ENCODE results near the gene GNB5.
"Not testable (repeated sequence)": the region's sequence is repeated elsewhere in the genome, so short reads cannot be mapped to it uniquely, and the experiment has no call there.

GNB5 gene

DNA sequence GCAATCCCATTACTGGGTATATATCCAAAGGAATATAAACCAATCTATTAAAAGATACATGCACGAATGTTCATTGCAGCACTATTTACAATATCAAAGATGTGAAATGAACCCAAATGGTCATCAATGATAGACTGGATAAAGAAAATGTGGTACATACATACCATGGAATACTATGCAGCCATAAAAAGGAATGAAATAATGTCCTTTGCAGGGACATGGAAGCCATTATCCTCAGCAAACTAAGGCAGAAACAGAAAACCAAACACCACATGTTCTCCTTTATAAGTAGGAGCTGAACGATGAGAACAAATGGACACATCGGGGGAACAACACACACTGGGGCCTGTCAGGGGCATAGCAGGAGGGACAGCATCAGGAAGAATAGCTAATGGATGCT, 21.0 kb downstream of the GNB5 start:
- not testable (repeated sequence) for DNase-seq (ENCODE audit: low read depth in 2 of 2)

DNA sequence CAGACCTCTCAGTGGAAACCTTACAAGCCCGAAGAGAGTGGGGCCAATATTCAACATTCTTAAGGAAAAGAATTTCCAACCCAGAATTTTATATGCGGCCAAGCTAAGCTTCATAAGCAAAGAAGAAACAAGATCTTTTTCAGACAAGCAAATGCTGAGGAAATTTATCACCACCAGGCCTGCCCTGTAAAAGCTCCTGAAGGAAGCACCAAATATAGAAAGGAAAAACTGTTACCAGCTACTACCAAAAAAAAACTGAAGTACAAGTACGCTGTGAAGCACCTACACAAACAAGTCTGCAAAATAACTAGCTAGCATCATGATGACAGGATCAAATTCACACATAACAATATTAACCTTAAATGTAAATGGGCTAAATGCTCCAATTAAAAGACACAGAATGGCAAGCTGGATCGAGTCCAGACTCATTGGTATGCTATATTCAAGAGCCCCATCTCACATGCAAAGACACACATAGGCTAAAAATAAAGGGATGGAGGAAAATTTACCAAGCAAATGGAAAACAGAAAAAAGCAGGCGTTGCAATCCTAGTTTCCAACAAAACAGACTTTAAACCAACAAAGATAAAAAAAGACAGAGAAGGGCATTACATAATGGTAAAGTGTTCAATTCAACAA, 25.6 kb downstream of the GNB5 start:
- DNase-seq (ENCODE audit: low read depth in 2 of 2): not testable (repeated sequence)

DNA sequence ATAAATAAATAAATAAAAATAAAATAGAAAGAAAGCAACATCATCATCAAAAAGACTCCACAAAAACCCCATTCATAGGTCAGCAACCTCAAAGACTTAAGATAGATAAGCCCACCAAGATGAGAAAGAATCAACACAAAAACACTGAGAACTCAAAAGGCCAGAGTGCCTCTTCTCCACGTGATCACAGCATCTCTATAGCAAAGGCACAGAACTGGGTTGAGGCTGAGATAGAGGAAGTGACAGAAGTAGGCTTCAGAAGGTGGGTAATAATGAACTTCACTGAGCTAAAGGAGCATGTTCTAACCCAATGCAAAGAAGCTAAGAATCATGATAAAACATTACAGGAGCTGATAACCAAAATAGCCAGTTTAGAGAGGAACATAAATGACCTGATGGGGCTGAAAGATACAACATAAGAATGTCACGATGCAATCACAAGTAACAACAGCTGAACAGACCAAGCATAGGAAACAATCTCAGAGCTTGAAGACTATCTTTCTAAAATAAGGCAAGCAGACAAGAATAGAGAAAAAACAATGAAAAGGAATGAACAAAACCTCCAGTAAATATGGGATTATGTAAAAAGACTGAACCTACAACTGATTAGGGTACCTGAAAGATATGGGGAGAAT, 26.4 kb downstream of the GNB5 start:
- DNase-seq (ENCODE audit: low read depth in 2 of 2): no peak

DNA sequence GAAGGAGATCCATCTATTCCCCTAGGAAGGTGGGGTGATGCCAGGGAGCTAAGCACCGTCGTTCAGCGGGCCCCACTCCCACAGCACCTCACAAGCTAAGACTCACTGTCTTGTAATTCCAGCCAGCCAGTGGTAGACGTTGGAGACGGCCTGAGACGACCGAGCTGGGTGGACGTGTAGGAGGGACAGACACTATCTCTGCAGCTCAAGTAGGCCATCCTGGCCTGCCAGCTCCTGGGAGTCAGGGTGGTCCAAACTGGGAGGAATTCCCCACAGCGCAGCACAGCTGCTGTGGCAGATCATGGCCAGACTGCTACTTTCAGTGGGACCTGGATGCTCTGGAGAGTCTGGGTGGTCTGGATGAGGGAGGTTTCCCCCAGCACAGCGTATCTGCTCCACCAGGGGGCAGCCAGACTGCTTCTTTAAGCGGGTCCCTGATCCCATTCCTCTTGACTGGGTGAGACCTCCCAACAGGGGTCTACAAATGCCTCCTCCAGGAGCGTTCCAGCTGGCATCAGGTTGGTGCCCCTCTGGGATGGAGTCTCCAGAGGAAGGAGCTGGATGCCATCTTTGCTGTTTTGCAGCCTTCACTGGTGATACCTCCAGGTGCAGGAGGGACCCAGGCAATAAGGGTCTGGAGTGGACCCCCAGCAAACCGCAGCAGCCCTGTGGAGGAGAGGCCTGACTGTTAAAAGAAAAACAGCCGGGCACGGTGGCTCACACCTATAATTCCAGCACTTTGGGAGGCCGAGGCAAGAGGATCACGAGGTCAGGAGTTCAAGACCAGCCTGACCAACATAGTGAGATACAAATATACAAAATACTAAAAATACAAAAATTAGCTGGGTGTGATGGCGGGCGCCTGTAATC, 27.6 kb downstream of the GNB5 start:
- no peak for DNase-seq (ENCODE audit: low read depth in 2 of 2)

DNA sequence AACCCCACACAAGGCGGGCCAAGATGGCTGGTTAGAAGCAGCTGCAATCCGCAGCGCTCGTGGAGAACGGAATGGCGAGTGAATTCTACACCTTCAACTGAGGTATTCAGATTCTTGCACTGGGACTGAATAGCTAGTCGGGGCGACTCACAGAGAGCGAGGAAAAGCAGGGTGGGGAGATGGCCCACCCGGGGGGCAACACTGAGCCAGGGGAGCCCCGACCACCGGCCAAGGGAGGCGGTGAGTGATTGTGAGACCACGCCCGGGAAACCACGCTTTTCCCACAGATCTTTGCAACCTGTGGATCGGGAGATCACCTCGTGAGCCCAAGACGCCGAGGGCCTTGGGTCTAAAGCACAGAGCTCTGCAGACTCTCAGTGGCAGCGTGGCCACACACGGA, 28.3 kb downstream of the GNB5 start:
- DNase-seq (ENCODE audit: low read depth in 2 of 2): no peak

DNA sequence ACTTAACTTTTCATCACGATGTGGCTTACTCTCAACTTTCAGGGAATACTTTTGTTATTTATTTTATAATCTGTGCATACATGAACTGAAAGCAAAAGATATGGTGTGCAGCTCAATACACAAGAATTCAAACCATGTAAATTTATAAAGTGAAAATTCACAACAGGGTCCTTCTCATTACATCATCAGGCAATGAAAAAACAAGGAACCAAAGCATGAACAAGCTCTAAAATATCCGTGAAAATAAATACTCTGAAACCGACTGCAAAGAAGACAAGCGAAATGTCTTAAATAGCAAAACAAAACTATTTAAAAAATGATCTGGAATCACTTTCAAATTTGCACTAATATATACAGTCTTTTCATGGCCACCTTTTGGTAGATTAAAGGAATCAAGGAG, 28.9 kb downstream of the GNB5 start:
- DNase-seq (ENCODE audit: low read depth in 2 of 2): no peak

DNA sequence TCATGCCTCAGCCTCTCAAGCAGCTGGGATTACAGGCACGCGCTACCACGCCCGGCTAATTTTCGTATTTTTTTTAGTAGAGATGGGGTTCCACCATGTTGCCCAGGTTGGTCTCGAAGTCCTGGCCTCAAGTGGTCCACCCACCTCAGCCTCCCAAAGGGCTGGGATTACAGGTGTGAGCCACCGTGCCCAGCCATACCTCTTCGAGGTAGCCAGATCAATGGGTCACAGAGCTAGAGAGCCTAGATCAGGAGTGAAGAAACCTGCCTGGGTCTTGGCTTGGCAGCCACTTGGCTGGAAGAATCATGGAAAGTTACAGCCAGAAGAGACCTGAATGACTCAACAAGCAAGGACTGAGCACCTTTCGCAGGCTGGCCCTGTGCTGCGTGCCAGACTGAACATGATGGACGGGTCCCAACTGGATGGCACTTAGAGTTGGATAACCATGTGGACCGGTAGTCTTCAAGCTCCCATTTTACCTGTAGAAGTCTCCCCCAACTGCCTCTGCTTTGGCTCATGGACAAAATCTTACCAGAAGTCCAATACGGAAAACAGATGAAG, 29.7 kb downstream of the GNB5 start:
- no peak for DNase-seq (ENCODE audit: low read depth in 2 of 2)

DNA sequence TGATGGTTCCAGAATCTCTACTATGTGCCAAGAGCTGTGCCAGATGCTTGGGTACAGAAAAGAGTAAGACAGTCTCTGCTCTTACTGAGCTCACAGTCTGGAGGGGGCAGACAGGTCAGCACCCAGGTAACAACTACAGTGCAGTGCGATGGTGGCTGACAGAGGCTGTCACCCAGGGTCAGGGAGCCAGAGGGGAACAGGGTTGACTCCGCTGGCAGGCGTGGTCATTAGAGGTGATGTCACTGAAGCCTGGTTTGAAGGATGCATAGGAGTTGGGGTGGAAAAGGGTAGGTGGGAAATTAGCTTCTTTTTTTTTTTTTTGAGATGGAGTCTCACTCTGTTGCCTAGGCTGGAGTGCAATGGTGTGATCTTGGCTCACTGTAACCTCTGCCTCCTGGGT, 31.5 kb downstream of the GNB5 start:
- DNase-seq (ENCODE audit: low read depth in 2 of 2): no peak

DNA sequence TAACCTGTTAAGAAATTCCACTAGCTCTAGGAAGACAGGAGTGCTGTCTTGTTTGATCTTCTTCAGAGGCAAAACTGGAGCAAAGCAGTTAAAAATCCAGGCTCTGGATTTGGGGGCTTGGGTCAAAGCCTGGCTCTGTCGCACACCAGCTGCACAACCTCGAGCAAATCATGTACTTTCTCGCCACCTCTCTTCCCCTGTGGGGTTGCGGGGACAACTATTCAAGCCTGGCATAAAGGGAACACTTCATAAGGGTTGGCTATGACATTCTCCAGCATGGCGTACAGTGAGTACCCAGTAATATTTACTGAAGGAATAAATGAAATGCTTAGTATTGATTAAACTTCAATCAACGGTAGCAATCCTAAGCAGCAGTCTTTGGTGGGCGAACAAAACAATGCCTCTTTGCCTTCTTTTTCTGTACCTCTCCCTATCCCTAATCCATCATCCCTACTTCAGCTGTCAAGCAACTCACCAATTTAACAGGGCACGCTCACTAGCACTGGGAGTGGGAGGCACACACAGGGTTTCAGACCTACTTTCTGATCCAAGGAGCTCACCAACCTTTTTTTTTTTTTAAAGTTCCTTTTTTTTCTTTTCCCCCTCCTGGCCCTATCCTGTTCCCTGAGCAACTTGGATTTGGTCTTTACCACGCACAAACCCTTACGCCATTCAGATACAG, 33.0 kb downstream of the GNB5 start:
- DNase-seq (ENCODE audit: low read depth in 2 of 2): no peak

DNA sequence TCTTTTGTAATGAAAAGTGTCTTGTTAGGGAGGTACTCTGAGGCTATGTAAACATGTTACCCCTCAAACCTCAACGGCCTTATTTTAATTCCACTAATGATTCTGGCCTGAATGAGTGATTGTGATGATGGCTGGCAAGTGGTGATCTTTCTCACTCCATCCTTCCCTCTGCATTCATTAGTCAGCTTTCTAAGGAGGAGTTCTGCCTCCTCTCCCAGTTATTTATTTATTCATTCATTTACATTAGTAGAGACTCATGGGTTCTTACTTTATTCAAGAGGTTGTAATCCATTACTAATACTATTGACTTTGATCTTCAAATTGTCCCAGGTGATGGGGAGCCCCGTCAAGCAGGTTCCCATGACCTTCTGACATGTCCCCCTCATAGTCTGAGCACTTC, 35.3 kb downstream of the GNB5 start:
- no peak for DNase-seq (ENCODE audit: low read depth in 2 of 2)

DNA sequence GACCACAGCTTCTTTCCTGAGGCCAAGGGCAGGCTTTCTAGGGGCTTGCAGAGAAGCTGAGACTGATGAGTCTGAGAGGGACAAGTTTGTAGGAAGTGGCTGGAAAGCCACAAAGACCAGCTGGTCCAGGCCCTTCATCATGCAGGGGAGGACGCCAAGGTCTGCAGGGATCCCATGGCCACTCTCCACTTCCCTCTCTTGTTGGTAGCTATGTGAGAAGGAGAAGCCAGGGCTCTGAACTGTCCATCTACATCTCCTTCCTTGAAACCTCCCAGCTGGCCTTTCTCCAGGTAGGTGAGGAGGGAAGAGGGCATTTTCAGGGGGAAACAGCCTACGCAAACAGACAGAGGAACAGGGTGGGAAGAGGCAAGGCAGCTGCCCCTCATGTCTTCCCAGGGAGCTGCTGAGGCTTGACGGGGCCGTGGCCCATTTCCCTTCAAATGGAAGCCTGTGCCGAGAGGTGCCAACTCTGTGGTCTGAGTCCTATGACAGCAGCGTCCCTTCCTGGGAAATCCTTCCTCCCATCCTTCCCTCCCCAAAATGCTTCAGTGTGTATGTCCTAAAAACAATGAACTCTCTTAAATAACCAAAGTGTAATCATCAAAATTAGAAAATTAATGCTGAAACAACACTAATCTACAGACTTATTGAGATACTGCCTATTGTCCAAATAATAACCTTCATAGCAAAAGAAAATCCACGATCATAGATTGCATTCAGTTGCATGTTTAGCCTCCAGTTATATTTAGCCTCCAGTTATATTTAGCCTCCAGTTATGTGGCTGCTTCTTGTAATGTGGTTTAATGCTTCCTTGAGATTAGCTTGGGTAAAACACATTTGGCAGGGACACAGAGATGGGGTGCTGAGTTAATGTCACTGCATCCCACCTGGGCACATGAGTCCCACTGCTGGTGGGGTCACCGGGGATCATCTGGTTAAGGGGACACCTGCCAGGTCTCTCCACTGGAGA, 36.0 kb downstream of the GNB5 start:
- DNase-seq (ENCODE audit: low read depth in 2 of 2): no peak

DNA sequence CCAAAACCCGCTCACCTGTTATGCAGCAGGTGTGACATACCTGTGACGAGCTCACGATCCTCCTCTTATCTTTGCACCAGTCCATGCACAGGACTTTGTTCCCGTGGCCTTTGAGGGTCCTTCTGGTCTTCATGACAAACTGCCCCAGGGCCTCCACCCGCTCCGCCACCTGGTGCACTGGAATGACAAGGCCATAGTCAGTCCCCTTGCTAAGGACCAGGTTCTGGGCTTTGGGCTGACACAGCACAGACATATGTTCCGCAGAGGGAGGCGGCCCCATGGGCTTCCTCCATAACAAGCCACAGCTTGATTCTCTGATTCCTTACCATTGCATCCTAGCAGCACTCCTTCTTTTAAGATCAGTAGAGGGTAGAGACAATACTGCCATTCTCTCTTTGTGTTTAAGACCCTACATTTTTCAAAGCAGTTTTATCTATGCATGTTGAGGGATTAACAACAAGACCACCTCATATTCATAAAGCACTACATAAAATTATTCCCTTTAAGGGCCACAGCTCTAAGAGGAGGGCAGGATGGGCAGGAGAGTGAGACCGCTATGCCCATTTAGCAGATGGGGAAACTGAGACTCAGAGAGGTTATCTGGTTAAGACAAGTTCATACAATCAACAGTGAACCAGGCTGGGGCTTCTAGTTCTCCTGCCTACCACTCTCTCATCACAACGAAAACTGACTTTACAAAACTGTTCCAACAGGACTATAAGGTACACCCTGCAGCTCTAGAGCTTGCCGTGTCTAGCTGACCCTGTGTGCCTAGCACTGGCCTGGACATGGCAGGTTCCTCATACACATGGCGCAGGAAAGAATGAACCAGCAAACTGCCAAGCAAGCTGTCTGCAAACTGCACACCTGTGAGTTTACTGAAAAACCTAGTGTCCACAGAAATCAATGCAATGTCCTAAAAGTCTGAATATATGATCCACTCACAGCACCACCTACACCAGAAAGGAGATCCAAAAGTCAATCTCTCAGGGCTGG, 37.0 kb downstream of the GNB5 start:
- DNase-seq (ENCODE audit: low read depth in 2 of 2): no peak

DNA sequence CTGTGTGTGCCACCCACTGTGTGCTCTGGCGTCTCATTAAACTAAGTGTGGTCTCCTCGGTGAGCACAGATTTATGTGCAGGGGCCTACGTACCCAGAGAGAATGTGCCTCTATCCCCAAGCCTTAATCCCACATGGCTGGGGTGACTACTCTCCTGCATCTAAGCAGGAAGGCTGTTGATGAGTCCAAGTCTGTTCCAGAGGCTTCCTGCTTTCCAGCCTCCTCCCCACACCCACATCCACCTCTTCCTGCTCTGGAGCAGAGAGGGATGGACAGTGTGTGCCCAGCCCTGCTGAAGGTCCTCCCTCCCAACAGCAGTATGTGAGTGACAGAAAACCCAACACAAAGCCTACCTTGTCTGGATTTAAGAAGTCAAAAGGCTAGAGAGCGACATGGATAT, 39.8 kb downstream of the GNB5 start:
- no peak for DNase-seq (ENCODE audit: low read depth in 2 of 2)

DNA sequence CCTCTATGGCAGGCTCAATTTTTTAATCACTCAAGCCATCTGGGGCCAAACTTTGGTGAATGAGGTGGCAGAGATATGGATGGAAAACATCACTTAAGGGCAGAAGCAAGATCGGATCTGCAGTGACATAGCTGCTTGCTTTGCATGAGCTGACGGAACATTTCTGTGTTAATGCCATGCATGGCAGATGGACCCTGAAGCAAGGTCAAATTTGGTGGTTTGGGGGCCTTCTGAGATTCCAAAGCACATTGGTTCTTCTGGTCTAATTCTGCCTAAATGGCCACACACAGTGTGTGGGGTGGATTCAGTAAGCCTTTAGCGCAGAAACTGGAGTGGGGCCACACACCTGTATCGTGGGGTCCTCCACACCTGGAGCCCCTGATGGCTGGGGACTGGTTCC, 40.3 kb downstream of the GNB5 start:
- DNase-seq (ENCODE audit: low read depth in 2 of 2): no peak

DNA sequence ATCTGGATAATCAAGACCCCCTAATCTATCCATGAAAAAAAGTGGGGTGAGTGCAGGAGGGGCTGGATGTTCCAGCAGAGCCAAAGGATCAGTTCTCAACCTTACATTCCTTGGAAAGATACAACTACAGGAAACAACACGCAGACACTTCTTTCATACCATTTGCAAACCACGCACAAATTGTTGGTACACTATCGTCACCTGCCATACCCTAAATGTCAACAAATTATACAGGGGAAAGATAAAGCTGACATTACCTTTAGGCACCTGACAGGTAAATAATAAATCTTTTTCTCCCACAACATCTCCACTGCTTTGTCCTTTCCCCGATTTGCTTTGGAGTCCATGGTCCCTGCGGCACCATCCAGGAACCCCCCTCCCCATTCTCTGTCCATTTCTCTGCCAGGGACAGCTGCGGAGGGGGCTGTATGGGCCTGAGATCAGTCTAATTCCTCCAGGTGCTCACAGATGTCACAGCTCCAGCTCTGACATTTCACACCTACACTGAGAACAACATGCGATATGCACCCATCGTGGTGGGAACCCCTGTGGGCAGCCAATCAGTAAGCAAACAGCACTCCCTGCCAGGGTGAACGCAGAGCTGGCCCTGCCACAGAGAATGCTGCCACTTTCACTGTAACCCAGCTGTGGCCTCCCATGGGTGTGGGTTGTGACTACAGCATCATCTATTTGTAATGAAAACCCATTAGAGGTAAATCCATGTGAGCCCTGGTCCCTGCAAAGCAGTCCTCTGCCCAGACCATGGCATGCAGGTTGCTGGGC, 41.0 kb downstream of the GNB5 start:
- DNase-seq (ENCODE audit: low read depth in 2 of 2): no peak

DNA sequence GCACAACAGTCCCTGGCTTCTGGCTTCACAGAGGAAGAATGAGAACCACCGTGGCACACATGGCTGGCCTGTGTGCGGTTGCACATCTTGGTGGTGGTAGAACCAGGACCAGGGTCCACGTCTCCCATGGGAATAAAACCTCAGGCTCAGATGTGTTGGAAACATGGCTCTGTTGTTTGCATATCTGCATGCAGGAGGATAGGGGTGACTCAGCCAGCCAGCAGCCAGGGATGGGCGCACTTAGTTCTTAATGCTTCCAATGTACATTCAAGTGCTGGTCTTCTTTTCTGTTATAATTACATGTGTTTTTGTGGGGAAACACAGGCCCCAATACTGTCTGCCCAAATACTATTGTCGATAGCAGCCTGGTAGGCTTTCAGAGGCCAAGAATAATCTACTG, 42.8 kb downstream of the GNB5 start:
- DNase-seq (ENCODE audit: low read depth in 2 of 2): no peak

DNA sequence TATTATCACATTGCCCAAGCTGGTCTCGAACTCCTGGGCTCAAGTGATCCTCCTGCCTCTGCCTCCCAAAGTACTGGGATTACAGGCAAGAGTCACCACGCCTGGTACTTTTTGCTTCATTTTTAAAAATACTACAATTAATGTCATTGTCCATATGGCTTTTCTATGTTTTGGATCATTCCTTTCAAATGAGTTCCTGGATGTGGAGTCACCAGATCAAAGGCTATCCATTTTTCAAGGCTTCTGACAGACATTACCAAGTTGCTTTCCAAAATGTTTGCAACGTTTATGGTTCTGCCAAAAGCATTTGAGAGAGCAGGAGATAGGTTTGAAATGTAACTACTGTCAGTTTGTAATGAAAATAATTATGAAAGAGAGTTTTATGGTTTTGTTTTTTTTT, 44.4 kb downstream of the GNB5 start:
- no peak for DNase-seq (ENCODE audit: low read depth in 2 of 2)

DNA sequence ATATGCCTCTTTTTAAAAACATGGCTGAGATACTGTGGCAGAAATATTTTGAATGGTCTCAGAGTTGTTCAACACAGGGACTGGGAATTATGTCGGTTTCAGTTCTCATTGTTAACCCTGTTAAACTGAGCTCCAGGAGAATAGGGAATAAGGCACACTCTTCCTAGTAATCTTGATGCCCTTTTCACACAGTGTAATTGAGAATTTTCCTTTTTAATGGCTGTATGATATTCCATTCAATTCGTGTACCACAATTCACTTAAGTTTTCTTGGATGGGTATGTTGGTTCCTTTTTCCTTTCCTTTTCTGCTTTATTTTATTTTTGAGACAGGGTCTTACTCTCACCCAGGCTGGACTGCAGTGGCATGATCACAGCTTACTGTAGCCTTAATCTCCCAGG, 44.9 kb downstream of the GNB5 start:
- DNase-seq (ENCODE audit: low read depth in 2 of 2): no peak

DNA sequence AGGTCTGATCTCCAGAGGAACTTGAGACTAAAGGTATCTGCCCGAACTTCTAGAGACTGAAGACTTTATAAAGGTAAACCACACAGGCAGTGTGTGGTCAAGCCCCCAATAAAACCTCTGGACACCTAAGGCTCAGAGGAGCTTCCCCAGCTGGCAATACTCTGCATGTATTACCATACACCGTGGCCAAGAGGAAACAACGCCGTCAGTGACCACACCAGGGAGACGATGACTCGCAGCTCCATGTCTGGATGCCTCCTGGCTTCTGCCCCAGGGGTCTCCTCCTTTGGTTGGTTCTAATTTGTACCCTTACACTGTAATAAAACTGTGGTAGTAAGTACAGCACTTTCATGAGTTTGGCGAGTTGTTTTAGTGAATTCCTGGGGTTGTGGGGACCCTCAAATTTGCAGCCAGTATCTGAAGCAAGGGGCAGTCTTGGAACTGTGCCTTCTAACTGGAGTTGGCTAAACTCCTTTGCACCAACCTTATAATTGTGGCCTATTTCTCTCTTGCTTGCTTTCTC, 46.5 kb downstream of the GNB5 start:
- DNase-seq (ENCODE audit: low read depth in 2 of 2): no peak

Measured in stimulated activated CD8-positive, alpha-beta memory T cell treated with anti-CD3 and anti-CD28 coated beads, Interleukin-15, amount 100 ng/mL, for 48 hours (primary cell).